Stimulated activated CD8-positive, alpha-beta memory T cell treated with anti-CD3 and anti-CD28 coated beads, Interleukin-2, amount 100 ng/mL, for 1 hour (primary cell): Measurements from ENCODE around the gene EMC1.
"Not testable (repeated sequence)": the region's sequence is repeated elsewhere in the genome, so short reads cannot be mapped to it uniquely, and the experiment has no call there.

Experiments used
- DNase-seq, 2 donors: peaks; one replicate each; pipeline ENCODE4 v3.0.0-alpha.2; 2020; ENCODE audit warnings: low read depth in 2 of 2

Gene EMC1

GRCh38 chr1:19260211-19261138 lies 9.2 kb upstream of the EMC1 start:
- DNase-seq = no peak

- no peak for DNase-seq
Observed at GRCh38 chr1:19258353-19258752, 7.0 kb upstream of the EMC1 start.

GRCh38 chr1:19257178-19257914 lies 6.0 kb upstream of the EMC1 start:
- DNase-seq = no peak

- not testable (repeated sequence) for DNase-seq
Observed at GRCh38 chr1:19256301-19256700, 5.0 kb upstream of the EMC1 start.

GRCh38 chr1:19255288-19255687 lies 4.0 kb upstream of the EMC1 start:
- no peak for DNase-seq

GRCh38 chr1:19254416-19254815 lies 3.1 kb upstream of the EMC1 start:
- DNase-seq = no peak

- DNase-seq = no peak
Observed at GRCh38 chr1:19250629-19251304, 557 bp downstream of the EMC1 start.

- DNase-seq = peak; percentile 17 to 39
Observed at GRCh38 chr1:19240673-19241538, 10.4 kb downstream of the EMC1 start.

- DNase-seq = no peak
Observed at GRCh38 chr1:19239876-19240275, 11.4 kb downstream of the EMC1 start.

GRCh38 chr1:19234224-19234623 lies 17.1 kb downstream of the EMC1 start:
- DNase-seq = no peak

- no peak for DNase-seq
Observed at GRCh38 chr1:19232524-19232846, 18.8 kb downstream of the EMC1 start.

- DNase-seq = not testable (repeated sequence)
Observed at GRCh38 chr1:19231736-19232523, 19.4 kb downstream of the EMC1 start.

GRCh38 chr1:19229828-19230325 lies 21.4 kb downstream of the EMC1 start:
- no peak for DNase-seq

GRCh38 chr1:19229229-19229628 lies 22.1 kb downstream of the EMC1 start:
- no peak for DNase-seq

- no peak for DNase-seq
Observed at GRCh38 chr1:19222979-19223824, 28.1 kb downstream of the EMC1 start.

- DNase-seq = no peak
Observed at GRCh38 chr1:19222573-19222972, 28.8 kb downstream of the EMC1 start.

GRCh38 chr1:19220991-19221390 lies 30.3 kb downstream of the EMC1 start:
- DNase-seq = no peak

GRCh38 chr1:19220080-19220846 lies 31.1 kb downstream of the EMC1 start:
- no peak for DNase-seq

GRCh38 chr1:19219451-19219850 lies 31.9 kb downstream of the EMC1 start:
- no peak for DNase-seq
